CD4-positive, alpha-beta T cell (primary cell): ENCODE measurements around the gene TTC28. TPM values are rescaled to one million over a fixed set of nuclear protein-coding genes. Genes with fewer than 3 reads are reported as not detected.

Experiments
- ATAC-seq: fragments of 200-7000 bp; cut with Tn5 transposase; one replicate; pipeline ENCODE4 v1.10.0; 2022; ENCODE audit warnings: mild to moderate bottlenecking; ENCODE audit not compliant: poor library complexity
- CTCF ChIA-PET: fragments of 350-600 bp; sonication (Branson Sonifier 250); formaldehyde crosslinking; loops from one replicate; lab custom pipeline; 2021; ENCODE audit warnings: antibody characterized with exemption, inconsistent platforms; lab: Charles Lee
- POLR2A ChIA-PET: fragments of 350-600 bp; sonication (Branson Sonifier 250); formaldehyde crosslinking; loops from one replicate; lab custom pipeline; 2021; ENCODE audit warnings: antibody characterized with exemption, inconsistent platforms; lab: Charles Lee
- DNase-seq, 14 experiments: peaks; one replicate each; pipeline ENCODE4 v3.0.0-alpha.2; 2013 to 2020; ENCODE audit warnings: mixed read lengths in 2 of 14
- H3K27ac ChIP-seq, 2 donors: one replicate each; pipeline versions ENCODE4 v1.5.1 to v1.7.0; 2013; ENCODE audit warnings: low read length in 2 of 2, low read depth in 1 of 2, mild to moderate bottlenecking in 1 of 2
- H3K27me3 ChIP-seq, 2 experiments: 1 replicate in 1 of 2; 2 replicates in 1 of 2; pipeline versions ENCODE4 v1.6.1 to v1.7.0; 2013; ENCODE audit warnings: low read length in 2 of 2, control low read depth in 1 of 2, mild to moderate bottlenecking in 1 of 2, moderate library complexity in 1 of 2; ENCODE audit not compliant: insufficient read depth in 2 of 2, control insufficient read depth in 1 of 2
- H3K36me3 ChIP-seq: one replicate; pipeline ENCODE4 v1.6.1; 2013; ENCODE audit warnings: low read length, control low read depth; ENCODE audit not compliant: insufficient read depth
- H3K4me1 ChIP-seq: one replicate; pipeline ENCODE4 v1.6.1; 2013; ENCODE audit warnings: low read length, control low read depth; ENCODE audit not compliant: insufficient read depth
- H3K4me3 ChIP-seq: one replicate; pipeline ENCODE4 v1.5.1; 2013; ENCODE audit warnings: mild to moderate bottlenecking, low read length, moderate library complexity
- H3K9me3 ChIP-seq, 2 experiments: 1 replicate in 1 of 2; 2 replicates in 1 of 2; pipeline versions ENCODE4 v1.6.1 to v1.7.0; 2013; ENCODE audit warnings: low read length in 2 of 2, mild to moderate bottlenecking in 2 of 2, control low read depth in 1 of 2, moderate library complexity in 1 of 2; ENCODE audit not compliant: control insufficient read depth in 1 of 2, insufficient read depth in 1 of 2
- H3K27ac Mint-ChIP-seq: one replicate; pipeline ENCODE4 v1.8.0; 2020; ENCODE audit warnings: mixed read lengths
- H3K27me3 Mint-ChIP-seq: one replicate; pipeline ENCODE4 v1.8.0; 2021; ENCODE audit warnings: mixed read lengths
- H3K36me3 Mint-ChIP-seq: one replicate; pipeline ENCODE4 v1.8.0; 2021; ENCODE audit warnings: low read depth, mixed read lengths
- H3K4me1 Mint-ChIP-seq: one replicate; pipeline ENCODE4 v1.8.0; 2021; ENCODE audit warnings: low read depth, mixed read lengths
- H3K4me3 Mint-ChIP-seq: one replicate; pipeline ENCODE4 v1.8.0; 2020; ENCODE audit warnings: mild to moderate bottlenecking, mixed read lengths
- H3K9me3 Mint-ChIP-seq: one replicate; pipeline ENCODE4 v1.8.0; 2020; ENCODE audit warnings: mixed read lengths
- CTCF ChIP-seq: fragments of 200-600 bp; IDR thresholded peaks from one replicate; pipeline ENCODE4 v1.8.0; 2022; ENCODE audit warnings: antibody characterized with exemption, mild to moderate bottlenecking
- intact Hi-C, 2 experiments: fragments of 100-400 bp; cut with DNase I in 1 of 2; cut with micrococcal nuclease in 1 of 2; formaldehyde crosslinking; loops; one replicate each; pipeline versions ENCODE4 v1.15.1 to v1.9.0; 2023 to 2025; cut with DNase I, micrococcal nuclease
- total RNA-seq, 174 experiments: library from RNA in 2 of 174; stranded (reverse) in 2 of 174; gene quantifications; one replicate each; pipeline ENCODE4 v1.2.3 and lab custom pipeline; 2021 to 2026

Gene TTC28
- total RNA-seq, 2 experiments from 2014 or later, result 4.6 to 5.7 TPM

- H3K27me3 Mint-ChIP-seq, result no peaks in the 10 kb centered on the region
- no peak overlapping the region for H3K27ac Mint-ChIP-seq
- POLR2A ChIA-PET, result interaction anchor here (0.7 kb wide), 1 partner anchor 185 kb away, joined by 3 read pairs; no protein-coding TSS in a partner anchor
- H3K36me3 ChIP-seq, result no peaks in the 10 kb centered on the region
- H3K9me3 ChIP-seq, result no peaks in the 10 kb centered on the region
- no peak for DNase-seq
- no peak for TF ChIP-seq CTCF
- H3K4me1 ChIP-seq, result no peaks in the 10 kb centered on the region
- H3K4me1 Mint-ChIP-seq, result no peaks in the 10 kb centered on the region
- H3K27ac ChIP-seq, result no peak overlapping the region
- H3K9me3 Mint-ChIP-seq, result no peaks in the 10 kb centered on the region
- H3K27me3 ChIP-seq, result no peaks in the 10 kb centered on the region
- no peak overlapping the region for H3K4me3 ChIP-seq
- ATAC-seq, result no peak
- no peak overlapping the region for H3K4me3 Mint-ChIP-seq
- CTCF ChIA-PET, result interaction anchor here (1.7 kb wide), 1 partner anchor 14 kb away, joined by 5 read pairs; no protein-coding TSS in a partner anchor
- intact Hi-C loops, result no loop called here
- H3K36me3 Mint-ChIP-seq, result no peaks in the 10 kb centered on the region
Observed at GRCh38 chr22:28282405-28283067, 397.1 kb downstream of the TTC28 start.

- DNase-seq (no peak), ATAC-seq (no peak)
- Histone ChIP-seq H3K9me3 (no peaks in the 10 kb centered on the region), H3K36me3 (no peaks in the 10 kb centered on the region), H3K4me1 (no peaks in the 10 kb centered on the region), H3K4me3 (no peak overlapping the region), H3K27ac (no peak overlapping the region), H3K27me3 (no peaks in the 10 kb centered on the region)
- ChIA-PET POLR2A (no interaction called here), CTCF (no interaction called here)
- Mint-ChIP-seq H3K36me3 (no peaks in the 10 kb centered on the region), H3K27ac (no peak overlapping the region), H3K9me3 (no peaks in the 10 kb centered on the region), H3K27me3 (no peaks in the 10 kb centered on the region), H3K4me3 (no peak overlapping the region), H3K4me1 (no peaks in the 10 kb centered on the region)
- no peak for TF ChIP-seq CTCF
- intact Hi-C loops, result no loop called here
Observed at GRCh38 chr22:28279888-28280287, 399.8 kb downstream of the TTC28 start.

- Histone ChIP-seq H3K4me1 (no peaks in the 10 kb centered on the region), H3K9me3 (no peaks in the 10 kb centered on the region), H3K36me3 (no peaks in the 10 kb centered on the region), H3K4me3 (no peak overlapping the region), H3K27ac (no peak overlapping the region), H3K27me3 (no peaks in the 10 kb centered on the region)
- ATAC-seq (no peak), DNase-seq (no peak)
- ChIA-PET CTCF (no interaction called here), POLR2A (no interaction called here)
- H3K9me3 Mint-ChIP-seq, result no peaks in the 10 kb centered on the region
- H3K4me3 Mint-ChIP-seq, result no peak overlapping the region
- peaks cover 4% of the 10 kb centered on the region for H3K27me3 Mint-ChIP-seq
- no peak for TF ChIP-seq CTCF
- H3K36me3 Mint-ChIP-seq, result no peaks in the 10 kb centered on the region
- no peak overlapping the region for H3K27ac Mint-ChIP-seq
- intact Hi-C loops, result no loop called here
- H3K4me1 Mint-ChIP-seq, result no peaks in the 10 kb centered on the region
Observed at GRCh38 chr22:28269277-28269676, 410.4 kb downstream of the TTC28 start.
